Lower leg skin (tissue), 4 donors: Measurements from ENCODE around the gene DPYD. TPM values are rescaled to one million over a fixed set of nuclear protein-coding genes. Genes with fewer than 3 reads are reported as not detected.

ENCODE experiments used
- DNase-seq, 2 donors: peaks; one replicate each; pipeline ENCODE4 v3.0.0-alpha.2; 2019; ENCODE audit warnings: low spot score in 2 of 2
- H3K4me3 ChIP-seq: fragments of 200-600 bp; sonication (generic); 2 replicates; pipeline ENCODE4 v1.5.1; 2017; ENCODE audit warnings: mild to moderate bottlenecking, low read depth; ENCODE audit not compliant: poor library complexity, severe bottlenecking
- CTCF ChIP-seq, 3 donors: fragments of 450-650 bp; IDR thresholded peaks; one replicate each; pipeline ENCODE4 v1.5.1; 2016; ENCODE audit warnings: antibody characterized with exemption in 3 of 3, mild to moderate bottlenecking in 3 of 3, moderate library complexity in 2 of 3
- POLR2A ChIP-seq, 2 donors: fragments of 450-650 bp; IDR thresholded peaks; one replicate each; pipeline ENCODE4 v1.6.1; 2016 to 2017; ENCODE audit warnings: antibody characterized with exemption in 2 of 2, mild to moderate bottlenecking in 1 of 2, moderate library complexity in 1 of 2
- whole genome bisulfite sequencing, 2 donors: methylation state at CpG; one replicate each; pipeline ENCODE4 v1.1.5; 2018; 5-methylcytosine and 5-hydroxymethylcytosine counted together
- intact Hi-C: fragments of 100-400 bp; cut with DNase I; formaldehyde crosslinking; loops from one replicate; pipeline ENCODE4 v1.15.0; 2023; ENCODE audit warnings: low total_unique reads
- total RNA-seq, 4 donors: library from RNA; depleted of rRNA; stranded (reverse); fragments of >200 nt; gene quantifications; one replicate each; pipeline ENCODE4 v1.1.0, GENCODE V29; 2016

DPYD gene
- total RNA-seq, 4 donors from 2014 or later, result 10.6 to 16.1 (median 14.6) TPM

- TF ChIP-seq POLR2A (IDR thresholded peaks at IDR 0.05), result no peak
- no peak for TF ChIP-seq CTCF (IDR thresholded peaks at IDR 0.05)
- no peak overlapping the region for H3K4me3 ChIP-seq
- intact Hi-C loops, result no loop called here
- no peak for DNase-seq
- 91% methylated on average over 2 of the region's 2 CpGs for WGBS, 2 donors
Observed at GRCh38 chr1:97783751-97784150, 137.1 kb downstream of the DPYD start.

GRCh38 chr1:97781762-97782337, 139.0 kb downstream of the DPYD start:
- intact Hi-C loops, result no loop called here
- TF ChIP-seq POLR2A (IDR thresholded peaks at IDR 0.05) (no peak), CTCF (IDR thresholded peaks at IDR 0.05) (no peak)
- no peak overlapping the region for H3K4me3 ChIP-seq
- DNase-seq, result no peak
- 93 to 96% methylated on average over 4 of the region's 4 CpGs for WGBS, 2 donors

- no peak overlapping the region for H3K4me3 ChIP-seq
- 90% methylated on average over 2 of the region's 2 CpGs for WGBS, 2 donors
- no peak for DNase-seq
- intact Hi-C loops, result no loop called here
- TF ChIP-seq CTCF (IDR thresholded peaks at IDR 0.05) (no peak), POLR2A (IDR thresholded peaks at IDR 0.05) (no peak)
Observed at GRCh38 chr1:97780884-97781283, 139.9 kb downstream of the DPYD start.

GRCh38 chr1:97778718-97779117, 142.1 kb downstream of the DPYD start:
- TF ChIP-seq CTCF (IDR thresholded peaks at IDR 0.05), result no peak
- no peak for TF ChIP-seq POLR2A (IDR thresholded peaks at IDR 0.05)
- intact Hi-C loops, result no loop called here
- no peak overlapping the region for H3K4me3 ChIP-seq
- DNase-seq, result no peak

DNA sequence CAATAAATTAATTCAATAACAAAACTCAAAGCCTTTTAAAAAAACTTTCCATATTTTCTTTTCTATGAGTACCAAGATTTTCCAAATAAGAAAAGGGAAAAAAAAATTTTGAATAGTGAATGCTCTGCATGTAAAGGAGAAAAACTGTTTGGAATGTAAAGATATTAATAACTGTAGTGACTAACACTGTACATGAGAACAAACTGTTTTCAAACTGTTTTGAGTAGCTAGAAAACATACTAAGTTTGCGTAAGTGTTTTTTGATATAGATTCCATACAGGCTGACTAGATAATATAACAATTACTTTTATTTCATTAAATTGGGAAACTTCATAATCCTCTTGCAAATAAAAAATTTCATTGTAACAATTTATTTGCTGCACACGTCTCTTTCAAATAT, 150.5 kb downstream of the DPYD start:
- intact Hi-C loops, result no loop called here
- H3K4me3 ChIP-seq, result no peak overlapping the region
- WGBS, 2 donors, result 93 to 95% methylated on average over 2 of the region's 2 CpGs
- TF ChIP-seq CTCF (IDR thresholded peaks at IDR 0.05) (no peak), POLR2A (IDR thresholded peaks at IDR 0.05) (no peak)
- no peak for DNase-seq

DNA sequence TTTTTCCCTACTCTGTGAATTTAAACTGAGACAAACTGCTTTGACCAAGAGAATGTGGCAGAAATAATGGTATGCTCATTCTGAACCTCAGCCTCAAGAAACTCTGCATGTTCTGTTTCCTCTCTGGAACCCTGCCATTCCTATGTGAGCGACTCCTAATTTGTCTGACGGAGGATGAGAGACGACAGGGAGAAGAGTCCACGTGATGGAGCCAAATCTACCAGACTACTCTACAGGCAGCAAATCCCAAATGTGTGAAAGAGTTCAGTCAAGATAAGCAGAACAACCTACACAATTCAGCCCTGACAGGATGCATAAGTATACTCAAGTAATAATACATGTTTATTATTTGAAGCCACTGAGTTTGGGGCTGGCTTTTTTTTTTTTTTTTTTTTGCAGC, 153.5 kb downstream of the DPYD start:
- TF ChIP-seq POLR2A (IDR thresholded peaks at IDR 0.05) (no peak), CTCF (IDR thresholded peaks at IDR 0.05) (no peak)
- intact Hi-C loops, result no loop called here
- no peak for DNase-seq
- 51 to 76% methylated on average over 4 of the region's 4 CpGs for WGBS, 2 donors
- H3K4me3 ChIP-seq, result no peak overlapping the region
